ENCODE data around the gene PGM5.

Gene PGM5

DNA sequence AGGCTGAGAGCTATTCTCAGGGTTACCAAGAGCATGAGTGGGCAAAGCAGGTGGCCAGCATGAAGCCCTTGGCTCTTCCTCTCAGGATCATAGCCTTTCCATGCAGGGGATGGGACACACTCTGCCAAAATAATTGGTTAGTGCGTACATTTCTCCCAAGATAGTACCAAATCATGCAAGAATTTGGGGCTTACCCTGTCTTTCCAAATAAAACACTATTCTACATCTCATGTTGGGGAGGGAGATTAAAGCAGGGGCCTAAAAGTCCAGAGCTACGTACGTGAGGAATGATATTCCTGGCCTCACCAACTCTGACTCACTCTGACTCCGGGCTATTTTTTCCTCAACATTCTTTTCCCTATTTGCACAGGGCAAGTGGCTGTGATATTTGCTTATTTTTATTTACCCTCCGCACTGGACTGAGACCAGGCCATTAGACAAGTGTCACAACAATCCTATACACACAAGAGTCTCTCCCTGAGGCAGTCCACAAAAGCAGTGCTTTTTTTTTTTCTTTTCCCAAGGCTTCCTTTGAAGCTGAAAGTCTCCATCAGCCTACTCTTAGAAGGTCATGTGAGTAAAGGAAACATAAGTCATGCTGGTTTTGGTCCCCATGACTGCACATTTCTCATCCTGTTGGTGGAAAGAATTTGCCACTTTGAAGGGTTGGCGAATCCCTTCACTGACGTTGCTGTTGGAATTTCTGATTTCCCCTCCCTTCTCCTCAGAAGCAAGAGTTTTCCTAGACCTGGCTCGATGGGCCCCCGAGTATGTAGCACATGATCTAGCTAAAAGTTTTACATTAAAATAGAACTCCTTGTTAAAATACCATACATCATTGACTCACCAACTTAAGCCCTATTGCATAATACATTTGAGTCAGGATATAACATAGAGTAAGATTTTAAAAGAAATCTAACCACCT lies 144.3 kb downstream of the PGM5 start:
- no peak for DNase-seq

DNA sequence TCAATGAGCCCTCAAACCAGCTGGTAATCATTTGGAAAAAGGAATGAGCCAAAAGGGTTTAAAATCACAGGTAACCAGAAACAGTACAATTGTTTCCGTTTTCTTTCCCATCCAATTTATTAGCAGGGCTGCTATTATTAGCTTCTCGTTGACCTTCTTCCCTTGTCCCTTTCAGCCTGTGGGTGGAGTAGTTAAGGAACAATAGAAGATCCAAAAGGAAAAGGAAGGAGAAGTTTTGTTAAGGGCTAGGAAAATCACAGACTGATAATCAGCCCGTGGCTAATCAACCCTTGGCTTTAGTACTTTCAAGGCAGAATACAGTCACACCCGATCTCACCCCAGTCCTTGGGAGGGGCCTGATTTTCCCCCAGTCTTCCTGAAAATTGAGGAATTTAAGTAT lies 145.9 kb downstream of the PGM5 start:
- no peak for DNase-seq

DNA sequence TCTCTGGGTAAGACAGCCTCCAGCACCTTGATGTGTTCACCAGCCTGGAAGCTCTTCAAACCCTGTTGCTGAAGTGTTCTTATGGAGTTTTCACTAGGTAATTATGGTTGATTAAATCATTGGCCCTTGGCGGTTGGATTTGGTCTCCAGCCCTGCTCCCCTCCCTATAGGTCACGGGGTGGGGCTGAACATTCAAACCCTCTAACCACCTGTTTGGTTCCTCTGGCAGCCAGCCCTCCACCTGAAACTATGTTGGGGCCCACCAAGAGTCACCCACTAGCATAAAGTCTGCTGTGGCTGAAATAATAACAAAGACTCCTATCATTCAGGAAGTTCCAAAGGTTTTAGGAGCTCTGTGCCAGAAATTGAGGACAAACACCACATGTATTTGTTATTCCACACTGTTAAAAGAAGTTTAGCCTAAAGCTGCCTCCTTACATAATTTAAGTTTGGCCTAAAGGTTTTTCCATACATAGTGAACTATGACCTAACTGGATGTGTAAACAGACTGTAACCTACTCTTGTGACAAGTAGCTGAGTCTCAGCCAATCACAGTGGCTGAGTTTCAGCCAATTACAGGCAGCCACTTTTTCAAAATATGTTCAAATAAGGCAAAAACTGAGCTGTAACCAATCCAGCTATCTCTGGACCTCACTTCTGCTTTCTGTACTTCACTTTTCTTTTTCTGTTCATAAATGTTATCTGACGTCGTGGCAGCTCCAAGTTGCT lies 149.4 kb downstream of the PGM5 start:
- DNase-seq = no peak

DNA sequence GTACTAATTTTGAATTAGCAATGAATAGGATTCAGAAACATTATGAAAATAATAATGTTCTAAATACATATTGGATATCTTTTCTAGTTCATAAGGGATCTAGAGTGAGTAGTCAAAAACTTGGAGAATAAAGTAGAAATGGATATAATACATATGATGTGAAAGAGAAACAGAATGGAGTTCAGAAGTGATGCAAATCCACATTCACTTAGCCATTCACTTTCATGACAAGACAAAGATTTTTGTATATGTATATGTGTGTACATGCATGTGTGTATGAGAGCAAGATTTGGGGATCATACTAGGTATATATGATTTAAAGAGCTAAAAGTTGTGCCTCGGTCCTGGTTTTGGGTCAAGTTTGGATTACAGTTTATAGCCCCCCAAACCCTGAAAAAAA lies 150.1 kb downstream of the PGM5 start:
- DNase-seq = no peak

DNA sequence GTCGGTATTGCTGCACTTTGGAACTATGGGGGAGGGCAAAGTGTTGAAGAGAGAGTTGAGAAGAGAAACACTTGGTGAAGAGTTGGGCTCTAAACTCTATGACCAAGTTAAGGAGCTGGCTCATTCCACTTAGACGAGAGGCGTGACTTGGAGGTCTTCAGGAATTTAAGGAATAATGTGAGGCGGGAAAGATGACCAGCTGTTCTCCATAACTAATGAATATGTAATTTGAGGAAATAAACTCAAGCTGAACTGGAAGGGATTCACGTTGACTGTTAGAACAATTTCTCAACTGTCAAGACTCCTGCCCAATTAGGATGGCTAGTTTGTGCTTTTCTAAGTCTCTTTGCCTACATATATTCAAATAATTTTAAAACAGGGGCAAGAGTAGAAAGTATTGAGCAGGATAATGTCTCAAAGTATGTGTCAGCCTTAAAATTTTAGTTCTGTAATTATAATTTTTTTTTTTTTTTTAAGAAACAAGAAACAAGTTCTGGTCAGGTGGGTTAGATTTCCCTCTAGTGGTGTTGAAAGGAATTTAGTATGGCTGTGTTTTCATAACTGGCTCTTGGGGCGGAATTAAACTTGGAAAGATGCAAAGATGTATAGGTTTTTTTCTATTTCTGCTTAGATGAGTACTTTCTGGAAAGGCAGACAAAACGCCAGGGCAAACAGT lies 150.9 kb downstream of the PGM5 start:
- no peak for DNase-seq

DNA sequence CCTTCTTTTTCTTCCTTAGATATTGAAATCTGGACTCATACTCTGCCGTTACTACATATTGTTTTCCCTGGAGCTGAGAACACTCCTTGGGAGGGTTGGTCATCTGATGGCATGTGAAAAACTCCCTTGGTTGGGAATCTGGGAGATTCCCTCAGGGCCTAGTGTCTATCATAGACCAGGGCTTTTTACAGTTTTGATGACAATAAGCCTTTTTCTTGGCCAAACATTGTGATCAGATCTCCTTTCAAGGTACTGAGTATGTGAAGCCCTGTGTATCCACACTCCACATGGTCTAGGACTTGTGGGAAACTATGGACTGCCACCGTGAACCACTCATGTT lies 151.4 kb downstream of the PGM5 start:
- DNase-seq = no peak

DNA sequence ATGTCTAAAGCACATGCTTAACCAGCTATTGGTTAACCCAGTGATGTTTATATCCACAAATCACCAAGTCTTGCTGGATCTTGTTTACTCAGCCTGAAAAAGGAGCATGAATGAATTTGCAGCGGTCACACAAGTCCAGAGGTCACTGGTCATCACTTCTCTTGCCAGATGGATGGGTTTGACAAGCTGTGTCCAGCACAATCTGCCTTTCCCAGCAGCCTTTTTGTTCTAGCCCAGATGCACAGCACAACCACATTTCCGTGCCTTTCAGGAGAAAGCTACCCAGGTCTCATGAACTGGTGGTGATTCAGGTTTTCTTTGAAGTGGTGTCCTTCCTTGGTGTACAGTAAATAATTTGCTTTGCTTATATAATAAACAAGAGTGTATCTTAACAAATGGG lies 152.1 kb downstream of the PGM5 start:
- no peak for DNase-seq

DNA sequence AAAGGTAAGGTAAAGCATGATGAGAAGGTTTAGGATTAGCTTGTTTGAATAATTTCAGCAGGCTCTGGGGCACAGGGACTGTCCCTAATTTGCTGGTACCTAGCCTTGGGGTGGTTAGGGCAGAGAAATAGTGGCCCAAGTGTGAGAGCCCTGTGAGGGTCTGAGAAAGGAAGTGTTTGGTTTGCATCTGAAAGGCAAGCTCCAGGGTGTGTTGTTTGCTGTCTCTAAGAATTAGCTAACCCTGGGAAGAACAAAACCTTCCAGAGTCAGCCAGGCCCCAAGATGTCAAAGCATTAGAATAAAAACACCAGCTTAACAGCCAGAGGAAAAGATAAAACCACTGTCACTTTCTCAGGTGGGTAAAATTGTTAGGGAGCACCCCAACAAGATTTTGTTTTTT lies 153.3 kb downstream of the PGM5 start:
- no peak for DNase-seq

DNA sequence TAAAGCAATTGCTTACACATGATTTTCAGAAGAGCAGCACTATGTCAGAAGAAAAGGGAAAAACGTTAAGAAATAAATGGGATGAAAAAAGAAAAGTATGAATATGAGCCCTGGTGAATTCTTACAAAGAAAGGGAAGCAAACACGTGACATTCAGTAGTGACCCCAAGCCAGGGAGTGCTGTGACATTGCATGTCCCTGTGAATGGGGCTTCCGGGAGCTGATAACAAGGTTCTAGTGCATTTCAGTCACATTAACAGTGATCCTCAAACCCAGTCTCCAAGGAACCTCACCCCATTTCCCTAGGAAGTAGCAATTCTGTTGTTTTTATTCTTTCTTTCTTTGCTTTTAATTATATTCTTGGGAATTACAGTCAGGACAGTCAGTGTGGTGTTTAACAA lies 157.0 kb downstream of the PGM5 start:
- no peak for DNase-seq

DNA sequence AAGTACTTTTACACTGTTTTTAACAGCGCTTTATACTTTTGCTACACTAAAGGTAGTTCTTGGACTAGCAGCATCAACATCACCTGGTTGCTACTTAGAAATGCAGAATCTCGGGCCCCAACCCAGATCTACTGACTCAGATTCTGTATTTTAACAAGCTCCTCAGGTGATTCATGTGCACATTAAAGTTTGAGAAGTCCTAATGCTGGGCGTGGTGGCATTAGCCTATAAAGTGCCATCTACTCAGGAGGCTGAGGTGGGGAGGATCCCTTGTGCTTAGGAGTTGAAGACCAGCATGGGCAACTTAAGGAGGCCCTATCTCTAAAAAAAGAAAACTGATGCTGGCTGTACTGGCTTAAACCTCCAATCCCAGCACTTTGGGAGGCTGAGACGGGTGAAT lies 157.6 kb downstream of the PGM5 start:
- no peak for DNase-seq

DNA sequence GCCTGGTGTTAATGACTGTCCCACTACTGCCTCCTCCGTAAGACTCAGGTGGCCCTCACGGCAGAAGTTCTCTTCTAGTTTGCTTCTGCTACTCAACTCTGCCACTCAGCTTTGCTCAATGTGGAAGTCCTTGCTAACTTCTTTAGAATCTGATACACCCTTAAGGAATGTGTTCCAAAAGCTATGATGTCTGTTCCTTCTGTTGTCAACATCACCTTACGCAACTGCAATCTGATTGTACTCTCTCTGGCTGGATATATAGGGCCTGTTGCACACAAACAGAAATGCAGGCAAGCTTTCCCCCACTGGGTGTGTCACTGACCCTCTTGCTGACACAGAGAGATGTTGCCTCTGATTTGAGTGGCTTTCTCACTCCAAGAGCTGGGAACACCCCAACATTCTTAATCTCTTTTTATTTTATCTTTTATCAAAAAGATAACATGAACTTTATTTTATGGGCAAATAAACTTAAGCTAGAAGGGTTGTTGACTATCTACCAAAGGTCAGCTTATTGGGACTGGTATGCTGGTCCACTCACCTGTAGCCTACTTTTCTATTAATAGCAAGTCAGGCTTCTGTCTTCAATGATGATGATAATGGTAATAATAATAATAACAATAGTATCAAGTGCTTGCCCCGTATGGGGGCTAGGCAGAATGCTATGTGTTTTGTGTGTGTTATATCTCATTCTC lies 159.1 kb downstream of the PGM5 start:
- no peak for DNase-seq

DNA sequence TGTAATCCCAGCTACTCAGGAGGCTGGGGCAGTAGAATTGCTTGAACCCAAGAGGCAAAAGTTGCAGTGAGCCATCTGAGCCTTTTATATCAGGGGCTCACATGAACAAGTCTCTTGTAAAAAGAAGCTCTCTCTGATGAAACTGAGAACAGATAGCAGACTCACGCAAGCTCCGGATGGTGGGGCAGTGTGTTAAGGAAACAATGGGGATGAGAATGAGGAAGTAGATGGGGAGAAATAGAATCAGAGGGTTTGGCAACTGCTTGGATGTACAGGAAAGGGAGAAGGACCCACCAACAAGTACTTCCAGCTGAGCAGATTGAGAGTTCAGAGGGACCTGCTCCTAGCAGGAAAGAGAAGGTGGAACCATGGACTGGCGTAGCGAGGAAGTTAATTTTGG lies 165.7 kb downstream of the PGM5 start:
- no peak for DNase-seq

DNA sequence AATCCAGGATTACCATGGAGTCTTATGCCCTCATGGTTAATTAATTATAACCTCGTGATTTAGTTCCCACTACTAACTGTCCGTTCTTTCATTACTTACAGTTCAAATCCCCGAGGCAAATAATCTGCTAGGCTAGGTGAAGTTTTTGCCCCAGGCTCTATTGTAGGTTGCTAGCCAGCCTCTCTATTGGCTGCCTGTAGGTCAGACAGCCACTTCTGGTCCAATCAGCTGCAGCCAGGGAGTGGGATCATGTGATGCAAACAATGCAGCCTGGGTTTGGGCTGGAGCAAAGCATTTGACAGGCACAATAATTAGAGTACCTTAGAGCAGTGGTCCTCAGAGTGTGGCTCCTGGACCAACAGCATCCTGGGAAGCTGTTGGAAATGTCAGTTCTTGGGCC lies 166.5 kb downstream of the PGM5 start:
- DNase-seq = no peak

DNA sequence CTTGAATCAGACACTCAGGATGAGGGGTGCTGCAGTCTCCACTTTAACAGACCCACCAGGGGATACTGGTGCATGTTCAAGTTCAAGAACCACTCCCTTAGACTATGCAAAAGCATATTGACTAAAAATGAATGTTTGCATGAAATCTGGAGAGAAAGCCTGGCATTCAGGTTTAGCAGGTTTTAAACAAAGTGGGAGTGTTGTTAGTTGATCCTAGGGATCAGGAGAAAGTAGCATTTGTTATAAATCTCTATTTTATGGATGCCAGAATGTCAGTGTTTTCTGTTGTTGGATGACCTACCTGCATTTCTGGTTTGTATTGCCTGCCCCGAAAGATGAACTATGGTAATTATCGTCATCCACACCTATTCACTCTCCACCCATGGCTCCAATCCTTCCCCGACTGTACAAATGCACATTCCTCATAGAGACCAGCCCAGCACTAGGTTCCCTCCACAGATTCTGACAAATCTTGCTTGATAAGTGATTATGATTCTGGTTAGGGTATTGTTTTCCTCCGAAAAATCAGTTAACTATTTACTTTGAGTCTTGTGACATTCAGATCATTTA lies 167.0 kb downstream of the PGM5 start:
- no peak for DNase-seq

DNA sequence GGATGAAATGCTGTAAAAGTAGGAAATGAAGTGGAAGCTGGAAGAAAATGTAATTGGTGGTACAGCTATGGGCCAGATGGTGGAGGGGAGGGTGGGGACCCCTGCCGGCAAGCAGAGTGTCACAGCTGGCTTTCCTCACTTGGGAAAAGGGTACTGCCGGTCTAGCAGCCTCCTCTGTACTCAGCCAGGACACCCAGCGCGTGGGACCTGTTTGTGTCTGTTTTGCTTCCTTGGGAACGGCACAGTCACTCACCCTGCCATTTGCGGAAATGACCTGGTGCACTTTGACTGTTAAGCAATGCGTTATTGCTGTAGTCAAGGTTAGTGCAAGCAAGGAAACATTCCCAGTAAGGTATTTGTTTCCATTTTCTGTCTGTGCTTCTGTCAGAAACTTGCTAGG lies 174.2 kb downstream of the PGM5 start:
- no peak for DNase-seq

DNA sequence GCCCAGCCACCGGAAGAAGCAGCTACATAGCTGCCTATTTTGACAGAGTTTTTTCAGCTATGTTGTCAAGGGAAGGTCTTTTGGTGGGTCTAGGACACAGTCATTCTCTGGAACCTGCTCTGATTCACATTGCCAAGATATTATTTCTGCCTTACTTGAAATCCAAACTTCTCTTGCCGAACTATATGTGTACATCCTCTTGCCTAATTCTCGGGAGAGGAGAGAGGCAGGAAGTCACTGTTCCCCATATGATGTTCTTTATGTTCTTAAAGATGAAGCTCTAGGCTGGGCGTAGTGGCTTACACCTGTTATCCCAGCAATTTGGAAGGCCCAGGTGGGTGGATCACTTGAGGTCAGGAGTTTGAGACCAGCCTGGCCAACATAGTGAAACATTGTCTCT lies 175.7 kb downstream of the PGM5 start:
- no peak for DNase-seq

DNA sequence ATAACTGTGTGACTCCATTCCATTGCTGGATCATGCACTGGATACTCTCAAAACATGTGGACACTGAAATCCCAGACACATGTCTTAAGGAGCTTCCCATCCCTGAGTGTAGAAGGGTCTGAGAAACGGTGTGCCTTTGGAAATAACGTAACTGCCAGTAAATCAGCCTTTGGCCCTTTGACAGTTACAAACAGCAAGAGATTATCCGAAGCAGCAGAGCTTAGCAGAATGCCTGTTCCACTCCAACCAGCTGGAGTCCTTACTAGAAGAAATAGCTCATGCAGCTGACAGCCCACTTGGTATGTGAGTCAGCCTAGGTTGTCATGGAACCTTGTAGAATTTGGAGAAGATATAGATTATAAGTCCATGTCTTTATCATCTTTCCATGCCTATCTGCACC lies 177.3 kb downstream of the PGM5 start:
- DNase-seq = no peak

DNA sequence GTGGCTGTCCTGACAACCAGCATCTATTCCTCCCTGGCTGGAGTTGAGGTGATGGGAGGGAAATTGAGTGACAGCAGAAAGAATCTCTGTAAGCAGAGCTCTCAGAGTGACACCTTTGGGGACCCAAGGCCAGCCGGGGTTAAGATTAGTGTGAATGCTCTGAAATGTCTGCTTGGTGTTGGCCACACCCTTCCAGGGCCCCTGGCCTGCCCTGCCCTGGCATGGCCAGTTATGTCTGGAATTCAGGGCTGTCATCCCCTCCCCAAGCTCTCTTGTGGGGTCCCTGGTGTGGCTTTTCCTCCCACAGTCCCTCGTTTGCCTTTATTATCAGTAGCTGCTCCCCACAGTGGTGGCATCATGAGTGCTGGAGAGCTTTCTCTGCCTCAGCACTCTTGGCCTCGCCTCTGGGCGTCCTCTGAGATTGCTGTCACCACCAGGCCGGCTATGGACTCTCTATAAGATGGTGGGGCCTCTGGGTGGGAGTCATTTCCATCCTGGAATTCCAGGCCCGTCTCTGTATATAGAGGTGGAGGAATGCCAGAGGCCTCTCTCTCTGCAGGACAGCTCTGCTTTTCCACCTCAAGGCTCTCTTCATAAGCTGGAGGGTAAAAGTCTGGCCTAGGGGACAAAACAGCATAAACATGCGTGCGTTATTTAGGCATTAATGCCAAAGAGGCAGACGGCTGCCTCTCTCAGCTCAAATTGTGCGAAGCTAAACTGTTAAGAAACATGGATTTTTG lies 180.6 kb downstream of the PGM5 start:
- DNase-seq = no peak

DNA sequence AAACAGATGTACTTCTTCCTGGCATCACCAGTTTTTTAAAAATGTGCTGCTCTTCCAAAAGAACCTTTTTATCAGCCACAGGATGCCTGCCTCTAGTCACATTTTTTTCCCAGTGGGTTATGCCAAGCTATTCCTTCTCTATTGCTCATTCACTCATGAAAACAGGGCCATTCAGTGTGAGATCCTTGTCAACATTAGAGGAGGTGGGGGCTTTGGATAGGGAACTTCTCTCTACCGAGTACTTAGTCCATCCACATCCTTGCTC lies 181.1 kb downstream of the PGM5 start:
- no peak for DNase-seq

DNA sequence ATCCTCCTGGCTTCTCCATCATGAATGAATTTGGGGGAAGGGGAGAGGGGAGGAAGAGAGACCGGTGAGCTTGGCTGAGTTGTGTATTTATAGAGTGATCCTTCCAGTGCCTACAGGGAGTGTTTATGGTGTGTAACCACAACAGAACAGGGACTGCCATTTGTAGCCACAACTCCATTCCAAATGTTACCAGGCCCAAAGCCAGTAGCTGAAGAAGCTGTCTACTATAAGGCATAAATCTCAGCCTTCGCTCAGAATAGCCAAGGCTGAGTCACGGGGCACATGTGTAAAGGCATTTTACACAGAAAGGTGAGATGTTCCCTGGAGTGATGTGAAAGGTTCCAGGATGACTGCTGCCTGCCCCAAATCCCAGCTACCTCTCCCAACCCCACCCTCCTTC lies 181.8 kb downstream of the PGM5 start:
- DNase-seq = no peak

DNA sequence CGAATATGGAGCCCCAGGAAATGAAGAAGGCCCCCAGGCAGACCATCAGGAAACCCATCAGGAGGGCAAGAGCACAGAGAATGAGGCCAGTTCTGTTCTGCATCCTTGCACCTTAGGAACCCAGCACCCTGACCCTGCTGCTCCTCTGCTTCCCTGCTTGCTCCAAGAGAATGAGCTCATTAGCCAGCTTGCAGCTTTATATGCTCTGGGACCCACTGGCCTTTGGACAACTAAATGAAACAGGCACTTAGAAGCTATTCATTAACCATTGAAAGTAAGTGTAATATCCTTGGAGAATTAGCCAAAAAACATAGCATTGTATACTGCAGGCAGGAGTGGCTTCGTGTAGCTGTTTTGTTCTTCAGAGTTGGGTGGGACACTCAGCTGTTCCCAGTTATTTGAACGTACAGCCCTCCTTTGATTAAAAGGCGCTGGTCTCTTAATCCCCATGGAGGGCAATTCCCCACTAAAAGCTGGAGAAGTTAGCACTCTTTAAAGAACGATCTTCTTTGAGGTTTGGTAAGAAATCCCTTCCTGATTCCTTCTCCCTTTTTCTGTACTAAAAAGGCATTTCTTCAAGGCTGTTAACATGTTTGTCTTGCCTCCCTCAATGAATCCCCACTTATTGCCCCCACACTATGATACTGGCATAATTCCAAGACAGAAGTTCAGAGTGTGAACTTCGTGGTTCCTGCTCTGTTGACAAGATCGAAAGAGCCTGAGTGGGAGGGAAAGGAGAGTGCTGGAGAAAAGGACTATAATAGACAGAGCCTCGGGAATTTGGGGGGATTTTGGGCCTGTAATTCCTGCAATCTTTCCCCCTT lies 184.5 kb downstream of the PGM5 start, which contains the start of gene TMEM252:
TSS of gene TMEM252 (minus strand) at position 172 of the 824 bp plus-strand sequence. CDS start at position 103, 69 bp downstream.
- no peak for DNase-seq

DNA sequence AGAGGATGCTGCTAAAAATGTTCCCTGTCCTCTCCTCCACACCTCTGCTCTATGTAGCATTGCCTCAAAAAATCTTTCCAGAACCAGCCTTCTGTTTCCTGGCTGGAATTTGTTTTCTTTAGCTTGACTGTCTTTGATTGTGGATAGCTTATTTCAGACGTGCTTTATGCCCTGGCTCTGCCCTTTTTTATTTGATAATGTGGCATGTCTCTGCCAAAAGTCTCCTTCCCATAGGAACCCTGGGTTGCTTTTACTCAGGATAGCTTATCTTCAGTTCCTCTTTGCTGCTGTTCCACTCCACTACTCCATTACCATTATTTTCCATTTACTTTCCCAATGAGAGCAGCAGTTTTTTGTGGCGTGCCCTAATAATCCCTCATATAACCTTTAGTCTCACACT lies 185.2 kb downstream of the PGM5 start:
- no peak for DNase-seq
